ENCODE measurements around the gene JAZF1. TPM values are rescaled to one million over a fixed set of nuclear protein-coding genes. Genes with fewer than 3 reads are reported as not detected.

Gene JAZF1
- total RNA-seq, 1 experiment from 2014 or later = 0.95 TPM

DNA sequence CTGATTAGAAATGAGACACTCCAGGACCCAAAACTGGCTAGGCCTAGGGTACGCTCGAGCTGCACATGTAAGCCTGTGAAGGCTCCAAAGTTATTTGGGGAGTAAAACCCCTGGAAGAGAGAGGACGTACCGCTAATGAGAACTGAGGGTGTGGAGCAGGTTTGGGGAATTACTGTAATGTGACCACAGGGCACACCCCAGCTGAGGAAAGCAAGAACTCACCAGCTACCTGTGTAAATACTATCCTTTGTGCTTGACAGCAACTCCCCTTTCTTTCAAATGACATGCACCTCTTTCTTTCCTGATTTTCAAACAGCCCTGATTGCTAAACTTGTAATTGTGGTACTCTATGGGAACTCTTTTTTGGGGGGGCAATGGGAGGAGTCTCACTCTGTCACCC, 147.2 kb downstream of the JAZF1 start:
- no peaks in the 10 kb centered on the region for H3K27me3 Mint-ChIP-seq (ENCODE audit: insufficient read depth, unreplicated experiment)
- CTCF ChIA-PET = interaction anchor here (1.0 kb wide), 1 partner anchor 60 kb away, joined by 5 read pairs; no protein-coding TSS in a partner anchor

DNA sequence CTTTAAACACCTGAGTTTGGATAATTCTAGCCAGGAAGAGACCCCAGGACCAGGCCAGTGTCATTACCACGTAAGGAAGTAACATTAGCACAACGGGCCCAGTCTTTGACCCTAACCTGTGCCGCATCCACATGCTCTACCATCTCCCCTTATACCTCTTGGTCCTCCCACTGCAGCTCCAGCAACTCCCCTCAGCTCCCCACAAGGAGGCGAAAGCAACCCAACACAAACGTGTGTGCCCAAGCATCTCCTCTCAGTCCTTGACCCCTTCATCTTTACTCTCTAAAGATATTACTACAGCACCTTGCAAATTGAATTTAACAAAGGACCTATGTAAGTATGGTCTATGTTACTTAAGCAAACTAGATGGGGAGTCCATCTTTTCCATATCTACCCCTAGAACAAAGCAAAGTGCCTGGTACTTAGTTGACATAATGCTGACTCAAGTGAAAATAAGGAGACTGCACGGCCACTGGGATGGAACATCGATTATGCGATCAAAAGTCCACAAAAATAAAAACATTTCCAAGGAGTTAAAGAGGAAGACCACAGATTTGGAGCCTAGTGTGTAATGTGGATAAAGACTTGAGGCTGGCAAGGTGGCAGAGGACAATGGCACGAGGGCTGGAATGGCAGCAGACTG, 147.7 kb downstream of the JAZF1 start:
- no peak for DNase-seq
- TF ChIP-seq, protein P1, sequence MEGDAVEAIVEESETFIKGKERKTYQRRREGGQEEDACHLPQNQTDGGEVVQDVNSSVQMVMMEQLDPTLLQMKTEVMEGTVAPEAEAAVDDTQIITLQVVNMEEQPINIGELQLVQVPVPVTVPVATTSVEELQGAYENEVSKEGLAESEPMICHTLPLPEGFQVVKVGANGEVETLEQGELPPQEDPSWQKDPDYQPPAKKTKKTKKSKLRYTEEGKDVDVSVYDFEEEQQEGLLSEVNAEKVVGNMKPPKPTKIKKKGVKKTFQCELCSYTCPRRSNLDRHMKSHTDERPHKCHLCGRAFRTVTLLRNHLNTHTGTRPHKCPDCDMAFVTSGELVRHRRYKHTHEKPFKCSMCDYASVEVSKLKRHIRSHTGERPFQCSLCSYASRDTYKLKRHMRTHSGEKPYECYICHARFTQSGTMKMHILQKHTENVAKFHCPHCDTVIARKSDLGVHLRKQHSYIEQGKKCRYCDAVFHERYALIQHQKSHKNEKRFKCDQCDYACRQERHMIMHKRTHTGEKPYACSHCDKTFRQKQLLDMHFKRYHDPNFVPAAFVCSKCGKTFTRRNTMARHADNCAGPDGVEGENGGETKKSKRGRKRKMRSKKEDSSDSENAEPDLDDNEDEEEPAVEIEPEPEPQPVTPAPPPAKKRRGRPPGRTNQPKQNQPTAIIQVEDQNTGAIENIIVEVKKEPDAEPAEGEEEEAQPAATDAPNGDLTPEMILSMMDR (IDR thresholded peaks at IDR 0.05; ENCODE audit: insufficient read depth in 1 of 2, low read depth in 1 of 2, low read length in 1 of 2, severe bottlenecking in 1 of 2, unreplicated experiment in 1 of 2) = no peak
- H3K9me3 ChIP-seq = no peaks in the 10 kb centered on the region
- no peak overlapping the region for H3K27ac Mint-ChIP-seq (ENCODE audit: unreplicated experiment)
- no peaks in the 10 kb centered on the region for H3K36me3 Mint-ChIP-seq (ENCODE audit: insufficient read depth, unreplicated experiment)
- CTCF ChIA-PET = interaction anchor here (0.8 to 1.0 kb wide), 2 partner anchors 61 to 64 kb away, joined by 4 to 5 read pairs; no protein-coding TSS in a partner anchor
- intact Hi-C loops (cut with micrococcal nuclease; ENCODE audit: unreplicated experiment) = no loop called here
- no peaks in the 10 kb centered on the region for H3K27me3 ChIP-seq (replicated peaks; ENCODE audit: control insufficient read depth, insufficient read depth, low read length)
- no peak overlapping the region for H3K4me3 ChIP-seq (ENCODE audit: low read depth, low read length)
- H3K9me3 Mint-ChIP-seq (ENCODE audit: unreplicated experiment) = no peaks in the 10 kb centered on the region
- no TSS peak for BruUV-seq (replicated peaks)
- H3K36me3 ChIP-seq (ENCODE audit: control insufficient read depth, insufficient read depth, low read length) = no peaks in the 10 kb centered on the region
- POLR2A ChIA-PET = no interaction called here
- H3K4me1 ChIP-seq = peaks cover 45% of the 10 kb centered on the region
- no peaks in the 10 kb centered on the region for H3K27me3 Mint-ChIP-seq (ENCODE audit: insufficient read depth, unreplicated experiment)
- H3K4me3 Mint-ChIP-seq (ENCODE audit: unreplicated experiment) = no peak overlapping the region
- H3K4me1 Mint-ChIP-seq (ENCODE audit: low read depth, unreplicated experiment) = peaks cover 15% of the 10 kb centered on the region

More for the DNA sequence above, 147.2 kb downstream of the JAZF1 start:
- no peak overlapping the region for H3K27ac Mint-ChIP-seq (ENCODE audit: unreplicated experiment)
- intact Hi-C loops (cut with micrococcal nuclease; ENCODE audit: unreplicated experiment) = no loop called here
- no peaks in the 10 kb centered on the region for H3K36me3 ChIP-seq (ENCODE audit: control insufficient read depth, insufficient read depth, low read length)
- H3K4me3 ChIP-seq (ENCODE audit: low read depth, low read length) = no peak overlapping the region
- no peaks in the 10 kb centered on the region for H3K9me3 ChIP-seq
- no peaks in the 10 kb centered on the region for H3K36me3 Mint-ChIP-seq (ENCODE audit: insufficient read depth, unreplicated experiment)
- no peak overlapping the region for H3K4me3 Mint-ChIP-seq (ENCODE audit: unreplicated experiment)
- no peaks in the 10 kb centered on the region for H3K27me3 ChIP-seq (replicated peaks; ENCODE audit: control insufficient read depth, insufficient read depth, low read length)
- no peak for DNase-seq
- POLR2A ChIA-PET = no interaction called here
- no peaks in the 10 kb centered on the region for H3K9me3 Mint-ChIP-seq (ENCODE audit: unreplicated experiment)
- peaks cover 15% of the 10 kb centered on the region for H3K4me1 Mint-ChIP-seq (ENCODE audit: low read depth, unreplicated experiment)
- peaks cover 51% of the 10 kb centered on the region for H3K4me1 ChIP-seq
- no TSS peak for BruUV-seq (replicated peaks)
- TF ChIP-seq, protein P1 (IDR thresholded peaks at IDR 0.05; ENCODE audit: insufficient read depth in 1 of 2, low read depth in 1 of 2, low read length in 1 of 2, severe bottlenecking in 1 of 2, unreplicated experiment in 1 of 2) = no peak

DNA sequence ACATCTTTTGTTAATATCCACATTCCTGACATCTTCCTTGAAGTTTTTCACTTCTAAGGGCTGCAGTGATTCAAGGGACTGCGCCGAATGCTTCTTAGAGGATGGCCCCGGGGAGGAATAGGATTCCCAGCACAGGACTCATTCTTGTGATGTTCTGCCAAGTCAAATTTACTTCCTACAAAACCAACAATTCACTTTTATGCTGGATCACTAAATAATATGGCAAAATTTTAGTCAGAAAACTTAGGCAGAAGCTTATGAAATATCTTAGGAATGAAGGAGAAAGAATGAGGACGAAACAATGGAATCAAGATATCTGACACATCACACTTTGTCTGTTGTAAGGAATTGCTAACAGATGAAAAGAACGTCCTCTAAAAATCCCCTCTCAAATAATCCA, 151.5 kb downstream of the JAZF1 start:
- Mint-ChIP-seq H3K4me3 (ENCODE audit: unreplicated experiment) (no peak overlapping the region), H3K27ac (ENCODE audit: unreplicated experiment) (no peak overlapping the region), H3K36me3 (ENCODE audit: insufficient read depth, unreplicated experiment) (no peaks in the 10 kb centered on the region), H3K4me1 (ENCODE audit: low read depth, unreplicated experiment) (peaks cover 9% of the 10 kb centered on the region), H3K9me3 (ENCODE audit: unreplicated experiment) (no peaks in the 10 kb centered on the region), H3K27me3 (ENCODE audit: insufficient read depth, unreplicated experiment) (no peaks in the 10 kb centered on the region)
- H3K4me1 ChIP-seq = peaks cover 13% of the 10 kb centered on the region
- no peaks in the 10 kb centered on the region for H3K36me3 ChIP-seq (ENCODE audit: control insufficient read depth, insufficient read depth, low read length)
- H3K9me3 ChIP-seq = no peaks in the 10 kb centered on the region
- POLR2A ChIA-PET = no interaction called here
- no peak overlapping the region for H3K4me3 ChIP-seq (ENCODE audit: low read depth, low read length)
- no peak for DNase-seq
- BruUV-seq (replicated peaks) = no TSS peak
- intact Hi-C loops (cut with micrococcal nuclease; ENCODE audit: unreplicated experiment) = loop anchor here (10.0 kb wide), 2 partner anchors 66 to 284 kb away; partner anchors contain the start of gene TAX1BP1
- TF ChIP-seq, protein P1 (IDR thresholded peaks at IDR 0.05; ENCODE audit: insufficient read depth in 1 of 2, low read depth in 1 of 2, low read length in 1 of 2, severe bottlenecking in 1 of 2, unreplicated experiment in 1 of 2) = no peak
- H3K27me3 ChIP-seq (replicated peaks; ENCODE audit: control insufficient read depth, insufficient read depth, low read length) = no peaks in the 10 kb centered on the region
- CTCF ChIA-PET = no interaction called here
